ENCODE data around the gene SYNM.

Gene SYNM

DNA sequence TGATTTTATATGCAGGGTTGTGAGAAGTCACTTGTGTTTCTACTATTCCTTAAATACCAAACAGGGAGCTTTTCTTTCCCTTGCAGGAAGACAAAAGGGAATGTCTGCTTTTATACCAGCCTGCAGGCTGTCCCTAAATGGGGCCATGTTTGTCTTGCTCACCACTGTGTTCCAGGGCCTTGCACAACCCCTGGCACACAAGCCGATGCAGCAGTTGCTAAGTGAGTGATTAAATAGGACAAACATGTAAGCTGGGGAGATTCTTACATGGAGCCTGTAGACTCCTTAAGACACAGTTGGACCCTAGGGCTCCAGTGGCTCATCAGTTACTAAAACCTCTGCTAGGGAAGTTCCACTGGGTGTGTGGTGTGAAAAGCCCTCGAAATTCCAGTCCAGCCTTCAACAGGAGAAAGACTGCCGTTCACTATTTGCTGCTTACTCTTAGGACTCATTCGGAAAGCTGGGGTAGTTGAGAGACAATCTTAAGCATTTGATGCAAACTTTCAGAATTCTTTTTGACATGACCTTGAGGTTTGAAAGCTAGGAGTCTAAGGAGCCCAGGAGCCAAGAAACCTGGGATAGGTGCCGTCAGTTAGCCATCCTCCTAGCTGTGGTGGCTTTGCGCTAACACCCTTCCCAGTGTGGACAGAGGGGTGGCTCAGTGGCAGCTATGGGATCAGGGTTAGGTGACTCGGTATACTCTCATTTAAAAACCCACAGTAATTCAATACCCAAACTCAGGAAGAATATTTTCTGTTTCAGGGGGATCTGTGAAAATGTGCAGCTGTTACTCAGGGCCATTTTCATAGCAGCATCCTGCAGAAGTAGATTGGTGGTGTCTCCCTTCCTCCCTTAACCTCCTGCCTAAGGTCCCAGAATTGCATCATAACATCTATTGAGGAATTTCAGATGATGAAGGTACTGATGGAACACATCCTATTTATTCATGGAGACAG, 39.1 kb downstream of the SYNM start:
- TF ChIP-seq, protein P1, sequence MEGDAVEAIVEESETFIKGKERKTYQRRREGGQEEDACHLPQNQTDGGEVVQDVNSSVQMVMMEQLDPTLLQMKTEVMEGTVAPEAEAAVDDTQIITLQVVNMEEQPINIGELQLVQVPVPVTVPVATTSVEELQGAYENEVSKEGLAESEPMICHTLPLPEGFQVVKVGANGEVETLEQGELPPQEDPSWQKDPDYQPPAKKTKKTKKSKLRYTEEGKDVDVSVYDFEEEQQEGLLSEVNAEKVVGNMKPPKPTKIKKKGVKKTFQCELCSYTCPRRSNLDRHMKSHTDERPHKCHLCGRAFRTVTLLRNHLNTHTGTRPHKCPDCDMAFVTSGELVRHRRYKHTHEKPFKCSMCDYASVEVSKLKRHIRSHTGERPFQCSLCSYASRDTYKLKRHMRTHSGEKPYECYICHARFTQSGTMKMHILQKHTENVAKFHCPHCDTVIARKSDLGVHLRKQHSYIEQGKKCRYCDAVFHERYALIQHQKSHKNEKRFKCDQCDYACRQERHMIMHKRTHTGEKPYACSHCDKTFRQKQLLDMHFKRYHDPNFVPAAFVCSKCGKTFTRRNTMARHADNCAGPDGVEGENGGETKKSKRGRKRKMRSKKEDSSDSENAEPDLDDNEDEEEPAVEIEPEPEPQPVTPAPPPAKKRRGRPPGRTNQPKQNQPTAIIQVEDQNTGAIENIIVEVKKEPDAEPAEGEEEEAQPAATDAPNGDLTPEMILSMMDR (IDR thresholded peaks at IDR 0.05): no peak
- Histone ChIP-seq H3K27ac (peak overlapping the region; percentile 65 to 76), H3K4me3 (no peak overlapping the region)
- peak; percentile 88 for DNase-seq (ENCODE audit: low spot score)

DNA sequence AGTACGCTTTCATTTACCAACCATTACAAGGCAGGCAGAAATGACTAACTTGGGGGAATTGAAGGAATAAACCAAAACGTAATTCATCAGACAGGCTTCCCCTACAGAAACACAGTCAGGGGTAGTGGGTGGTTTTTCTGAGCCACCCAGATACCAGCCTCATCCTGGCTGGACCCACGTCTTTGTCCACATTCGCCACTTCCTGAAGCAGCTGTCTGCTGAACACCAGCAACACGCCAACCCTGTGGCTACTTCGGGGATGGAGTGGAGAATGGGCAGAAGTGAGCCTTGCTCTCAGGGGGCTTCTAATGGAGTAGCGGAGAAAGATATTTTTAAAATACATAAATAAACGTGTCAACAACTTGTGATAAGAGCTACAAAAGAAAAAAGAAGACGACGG, 40.1 kb downstream of the SYNM start:
- DNase-seq (ENCODE audit: low spot score): no peak
- H3K27ac ChIP-seq: no peak overlapping the region
- TF ChIP-seq, protein P1 (IDR thresholded peaks at IDR 0.05): no peak
- no peak overlapping the region for H3K4me3 ChIP-seq

DNA sequence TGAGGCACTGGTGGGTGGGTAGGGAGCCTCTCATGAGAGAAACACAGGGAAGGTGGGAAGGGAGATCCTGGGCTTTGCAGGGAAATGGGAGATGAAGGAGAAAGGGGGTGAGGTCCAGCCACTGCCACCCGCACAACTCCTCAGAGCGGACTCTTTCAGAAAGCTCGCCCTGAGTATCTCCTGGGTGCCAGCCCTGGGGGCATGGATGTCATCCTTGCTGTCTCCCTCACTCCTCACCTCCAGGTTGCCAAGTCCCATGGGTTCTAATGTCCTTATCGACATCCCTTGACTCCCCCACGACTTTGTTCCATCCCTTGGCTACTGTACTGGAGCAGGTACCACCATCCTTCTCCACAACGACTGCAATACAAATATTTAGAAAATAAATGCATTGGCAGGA, 40.9 kb downstream of the SYNM start:
- no peak overlapping the region for H3K27ac ChIP-seq

DNA sequence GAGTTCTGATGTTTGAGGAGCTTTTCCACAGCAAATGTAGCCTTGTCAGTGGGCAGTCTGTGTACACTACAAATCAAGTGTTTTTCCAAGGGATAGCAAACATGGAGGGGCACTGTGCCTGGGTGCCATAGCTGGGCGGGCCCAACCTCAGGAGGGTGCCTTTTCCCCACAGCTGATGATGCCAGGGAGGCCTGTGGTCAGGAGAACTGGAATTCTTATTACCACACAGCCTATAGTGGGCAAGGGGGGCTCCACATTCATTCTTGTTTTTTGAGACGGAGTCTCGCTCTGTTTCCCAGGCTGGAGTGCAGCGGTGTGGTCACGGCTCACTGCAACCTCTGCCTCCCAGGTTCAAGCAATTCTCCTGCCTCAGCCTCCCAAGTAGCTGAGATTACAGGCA, 41.8 kb downstream of the SYNM start:
- Histone ChIP-seq H3K4me3 (no peak overlapping the region), H3K27ac (no peak overlapping the region)
- TF ChIP-seq, protein P1 (IDR thresholded peaks at IDR 0.05): no peak
- DNase-seq (ENCODE audit: low spot score): no peak

More for the DNA sequence above, 40.9 kb downstream of the SYNM start:
- no peak for DNase-seq (ENCODE audit: low spot score)
- TF ChIP-seq, protein P1 (IDR thresholded peaks at IDR 0.05): no peak
- H3K4me3 ChIP-seq: no peak overlapping the region

DNA sequence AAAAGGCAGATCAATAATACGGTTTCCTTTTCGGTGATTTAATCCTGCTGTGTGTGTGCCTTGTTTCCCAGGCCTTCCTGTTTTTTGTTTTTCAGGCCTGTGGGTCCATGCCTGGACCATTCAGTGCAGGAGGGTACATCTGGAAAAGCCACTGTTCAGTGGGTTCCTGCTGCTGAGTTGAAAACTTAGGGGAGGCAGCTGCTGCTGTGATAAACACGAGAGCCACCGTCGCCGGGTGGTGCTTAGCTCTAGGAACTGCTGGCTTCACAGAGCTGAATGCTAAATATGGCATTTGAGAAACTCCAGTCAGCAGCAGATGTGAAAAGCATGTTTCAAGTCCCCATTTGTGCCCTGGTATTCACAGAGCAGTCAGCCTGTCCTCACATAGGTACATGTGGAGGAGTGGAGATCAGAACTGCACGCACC, 44.0 kb downstream of the SYNM start:
- H3K27ac ChIP-seq: no peak overlapping the region
- H3K4me3 ChIP-seq: no peak overlapping the region
- TF ChIP-seq, protein P1 (IDR thresholded peaks at IDR 0.05): no peak
- DNase-seq (ENCODE audit: low spot score): peak; percentile 38

DNA sequence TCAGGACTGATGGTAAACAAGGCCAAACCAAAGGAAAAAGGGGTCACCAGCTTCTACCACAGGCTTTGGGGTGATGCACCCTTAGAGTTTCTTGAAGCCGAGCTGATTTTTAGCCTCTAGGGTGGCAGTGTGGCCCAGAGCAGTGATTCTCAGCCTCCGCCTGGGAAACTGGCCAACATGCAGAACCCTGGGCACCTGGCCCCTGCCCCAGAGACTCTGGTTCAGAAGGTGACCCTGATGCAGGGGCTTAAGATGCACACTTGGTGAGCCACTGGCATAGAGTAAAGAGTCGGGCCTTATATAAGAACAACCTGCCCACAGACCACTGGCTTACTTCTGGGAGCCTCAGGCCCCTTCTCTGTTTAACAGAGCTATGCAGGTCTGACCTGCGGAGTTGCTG, 44.5 kb downstream of the SYNM start:
- DNase-seq (ENCODE audit: low spot score): no peak
- TF ChIP-seq, protein P1 (IDR thresholded peaks at IDR 0.05): no peak
- Histone ChIP-seq H3K27ac (no peak overlapping the region), H3K4me3 (no peak overlapping the region)

DNA sequence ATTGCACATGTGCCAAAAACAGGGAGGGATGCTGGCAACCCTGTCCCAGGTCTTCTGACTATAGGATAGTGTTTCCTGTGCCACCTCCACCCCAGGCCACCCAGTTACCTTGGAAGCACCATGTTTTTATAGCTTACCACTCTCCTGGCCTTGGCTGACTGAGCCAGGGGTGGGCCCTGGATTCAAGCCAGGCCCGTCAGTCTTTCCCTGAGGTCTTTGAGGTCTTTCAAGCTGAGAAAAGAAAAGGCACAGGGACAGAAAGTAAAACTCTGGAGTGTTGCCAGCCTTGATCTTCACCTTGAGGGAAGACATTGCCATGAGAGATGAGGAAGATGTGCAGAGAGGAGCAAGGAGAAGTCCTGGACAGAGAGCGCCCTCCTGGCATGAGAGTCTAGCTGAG, 46.3 kb downstream of the SYNM start:
- DNase-seq (ENCODE audit: low spot score): no peak
- H3K27ac ChIP-seq: no peak overlapping the region
- H3K4me3 ChIP-seq: no peak overlapping the region
- TF ChIP-seq, protein P1 (IDR thresholded peaks at IDR 0.05): no peak

Measured in coronary artery (tissue), 2 donors.